HCT116 (cell line): ENCODE results near the gene ARHGAP8. TPM values are rescaled to one million over a fixed set of nuclear protein-coding genes. Genes with fewer than 3 reads are reported as not detected.

Source experiments
- ATAC-seq: fragments of 200-7000 bp; cut with Tn5 transposase; 2 replicates; pipeline ENCODE4 v1.9.1; 2020; ENCODE audit warnings: mild to moderate bottlenecking, moderate library complexity
- BruUV-seq: library from RNA; stranded (reverse); fragments of 400-500 nt; replicated peaks from 2 replicates; lab custom pipeline; 2021; lab: Mats Ljungman, UMichigan
- CTCF ChIA-PET: fragments of 300-600 bp; sonication (Branson Sonifier 250); formaldehyde crosslinking; loops from one replicate; lab custom pipeline; 2021; ENCODE audit warnings: antibody characterized with exemption; lab: Charles Lee
- POLR2A ChIA-PET: fragments of 300-600, 350-600 bp; sonication (Branson Sonifier 250); formaldehyde crosslinking; loops from one replicate; lab custom pipeline; 2021; ENCODE audit warnings: antibody characterized with exemption; lab: Charles Lee
- RAD21 ChIA-PET, 2 experiments: fragments of 300-600 bp; sonication (Branson Sonifier 250); formaldehyde crosslinking; loops; one replicate each; lab custom pipeline; 2023; ENCODE audit warnings: low total read pairs in 2 of 2; ENCODE audit not compliant: uncharacterized antibody in 2 of 2, unreplicated experiment in 2 of 2, low non-redundant PET in 1 of 2; lab: Charles Lee
- DNase-seq: peaks from one replicate; pipeline ENCODE4 v3.0.0-alpha.2; 2010; ENCODE audit warnings: low read depth, low spot score
- H2AFZ ChIP-seq: fragments of 200-600 bp; shearing (Covaris generic), sonication (generic); 2 replicates; pipeline ENCODE4 v1.6.1; 2017; ENCODE audit warnings: low read depth, mixed run types, mixed read lengths, antibody characterized with exemption, low read length; ENCODE audit not compliant: poor library complexity, severe bottlenecking
- H3K27ac ChIP-seq: 2 replicates; pipeline ENCODE4 v1.5.1; 2012; ENCODE audit warnings: low read depth, low read length
- H3K27me3 ChIP-seq: fragments of 200-600 bp; sonication (generic); 2 replicates; pipeline ENCODE4 v1.6.1; 2016; ENCODE audit warnings: mixed run types, low read length, mixed read lengths; ENCODE audit not compliant: insufficient read depth
- H3K36me3 ChIP-seq, 2 experiments: fragments of 200-500 bp in 1 of 2; fragments of 200-600 bp in 1 of 2; sonication (Bioruptor generic) in 1 of 2; sonication (generic) in 1 of 2; 2 replicates each; pipeline versions ENCODE4 v1.5.1 to v1.6.1; 2014 to 2016; ENCODE audit warnings: low read length in 2 of 2, inconsistent platforms in 1 of 2, mixed read lengths in 1 of 2, mixed run types in 1 of 2; ENCODE audit not compliant: insufficient read depth in 2 of 2, control insufficient read depth in 1 of 2
- H3K4me1 ChIP-seq, 2 experiments: fragments of 200-600 bp in 1 of 2; sonication (generic) in 1 of 2; 2 replicates each; pipeline versions ENCODE4 v1.5.1 to v1.6.1; 2012 to 2017; ENCODE audit warnings: low read length in 2 of 2, inconsistent platforms in 1 of 2, mild to moderate bottlenecking in 1 of 2, mixed read lengths in 1 of 2, mixed run types in 1 of 2, moderate library complexity in 1 of 2; ENCODE audit not compliant: insufficient read depth in 2 of 2, control insufficient read depth in 1 of 2
- H3K4me2 ChIP-seq: fragments of 200-600 bp; sonication (generic); 2 replicates; pipeline ENCODE4 v1.6.1; 2017; ENCODE audit warnings: mixed run types, low read length, mixed read lengths
- H3K4me3 ChIP-seq, 2 experiments: fragments of 200-600 bp in 1 of 2; sonication (generic) in 1 of 2; replicated peaks in 1 of 2; 2 replicates each; pipeline ENCODE4 v1.5.1; 2011 to 2016; ENCODE audit warnings: low read length in 2 of 2, control low read depth in 1 of 2, low read depth in 1 of 2, mild to moderate bottlenecking in 1 of 2, mixed read lengths in 1 of 2, mixed run types in 1 of 2
- H3K79me2 ChIP-seq: fragments of 200-600 bp; sonication (generic); 2 replicates; pipeline ENCODE4 v1.6.1; 2017; ENCODE audit warnings: mild to moderate bottlenecking, mixed run types, low read length, moderate library complexity, mixed read lengths; ENCODE audit not compliant: insufficient read depth
- H3K9ac ChIP-seq: fragments of 200-600 bp; sonication (generic); 2 replicates; pipeline ENCODE4 v1.6.1; 2016; ENCODE audit warnings: low read length, mixed read lengths
- H3K9me2 ChIP-seq: fragments of 200-600 bp; sonication (generic), shearing (Covaris generic); 2 replicates; pipeline ENCODE4 v1.6.1; 2017; ENCODE audit warnings: mixed run types, mild to moderate bottlenecking, moderate library complexity; ENCODE audit not compliant: insufficient read depth
- H3K9me3 ChIP-seq, 2 experiments: fragments of 200-500 bp in 1 of 2; fragments of 200-600 bp in 1 of 2; sonication (Bioruptor generic) in 1 of 2; sonication (generic) in 1 of 2; 2 replicates each; pipeline ENCODE4 v1.6.1; 2014 to 2017; ENCODE audit warnings: low read length in 2 of 2, mixed read lengths in 2 of 2, inconsistent platforms in 1 of 2, low read depth in 1 of 2, mild to moderate bottlenecking in 1 of 2, mixed run types in 1 of 2, moderate library complexity in 1 of 2; ENCODE audit not compliant: control insufficient read depth in 1 of 2, insufficient read depth in 1 of 2
- H4K20me1 ChIP-seq: fragments of 200-600 bp; sonication (generic), shearing (Covaris generic); 2 replicates; pipeline ENCODE4 v1.6.1; 2017; ENCODE audit warnings: mixed run types, mild to moderate bottlenecking, moderate library complexity; ENCODE audit not compliant: insufficient read depth
- CBX3 ChIP-seq: IDR thresholded peaks from 2 replicates; pipeline ENCODE4 v1.6.1; 2012; ENCODE audit warnings: low read depth
- CEBPB ChIP-seq: IDR thresholded peaks from 2 replicates; pipeline ENCODE4 v1.6.1; 2012; ENCODE audit warnings: low read depth
- EGR1 ChIP-seq: IDR thresholded peaks from 2 replicates; pipeline ENCODE4 v1.6.1; 2012; ENCODE audit warnings: low read depth
- ELF1 ChIP-seq: IDR thresholded peaks from 2 replicates; pipeline ENCODE4 v1.6.1; 2012; ENCODE audit warnings: low read depth, borderline replicate concordance
- EZH2 ChIP-seq: fragments of 200-600 bp; sonication (generic); IDR thresholded peaks from 2 replicates; pipeline ENCODE4 v1.6.1; 2017; ENCODE audit warnings: antibody characterized with exemption, mixed run types
- EZH2phosphoT487 ChIP-seq: fragments of 200-600 bp; IDR thresholded peaks from 2 replicates; pipeline ENCODE4 v1.6.1; 2018; ENCODE audit warnings: antibody characterized with exemption, borderline replicate concordance
- FOSL1 ChIP-seq: IDR thresholded peaks from 2 replicates; pipeline ENCODE4 v1.6.1; 2012; ENCODE audit warnings: low read depth
- TCF7L2 ChIP-seq: IDR thresholded peaks from 2 replicates; pipeline ENCODE4 v1.7.0; 2011; ENCODE audit warnings: borderline replicate concordance, inconsistent platforms; ENCODE audit not compliant: insufficient read depth, insufficient read length; ENCODE audit errors: extremely low read depth
- YY1 ChIP-seq: IDR thresholded peaks from 2 replicates; pipeline ENCODE4 v1.6.1; 2011; ENCODE audit warnings: low read length, low read depth, moderate library complexity, mild to moderate bottlenecking; ENCODE audit not compliant: insufficient replicate concordance; ENCODE audit errors: extremely low read depth
- ZFX ChIP-seq: fragments of 450-650 bp; IDR thresholded peaks from 2 replicates; pipeline ENCODE4 v1.6.1; 2017
- intact Hi-C: fragments of 100-400 bp; cut with micrococcal nuclease; formaldehyde crosslinking; loops from 2 replicates; pipeline ENCODE4 v1.10.0; 2022
- total RNA-seq: library from RNA; stranded (reverse); gene quantifications from one replicate; pipeline ENCODE4 v1.2.1, GENCODE V29; 2021; ENCODE audit not compliant: unreplicated experiment
- TF ChIP-seq, protein P1 (sequence below): IDR thresholded peaks from 2 replicates; pipeline ENCODE4 v1.6.1; 2012
- TF ChIP-seq, protein P2 (sequence below): IDR thresholded peaks from 2 replicates; pipeline ENCODE4 v1.6.1; 2012; ENCODE audit warnings: low read depth
- TF ChIP-seq, protein P3 (sequence below), 3 experiments: fragments of 200-600 bp in 1 of 3; sonication (generic) in 1 of 3; IDR thresholded peaks in 2 of 3; conservative IDR thresholded peaks in 1 of 3; 2 replicates each; pipeline ENCODE4 v1.5.1; 2012 to 2017; ENCODE audit warnings: low read depth in 2 of 3, low read length in 2 of 3, antibody characterized with exemption in 1 of 3, borderline replicate concordance in 1 of 3, control low read depth in 1 of 3, mild to moderate bottlenecking in 1 of 3, mixed read lengths in 1 of 3, mixed run types in 1 of 3, moderate library complexity in 1 of 3; ENCODE audit not compliant: insufficient read depth in 1 of 3

ARHGAP8 gene
- total RNA-seq, 1 experiment from 2014 or later = 67.5 TPM

DNA sequence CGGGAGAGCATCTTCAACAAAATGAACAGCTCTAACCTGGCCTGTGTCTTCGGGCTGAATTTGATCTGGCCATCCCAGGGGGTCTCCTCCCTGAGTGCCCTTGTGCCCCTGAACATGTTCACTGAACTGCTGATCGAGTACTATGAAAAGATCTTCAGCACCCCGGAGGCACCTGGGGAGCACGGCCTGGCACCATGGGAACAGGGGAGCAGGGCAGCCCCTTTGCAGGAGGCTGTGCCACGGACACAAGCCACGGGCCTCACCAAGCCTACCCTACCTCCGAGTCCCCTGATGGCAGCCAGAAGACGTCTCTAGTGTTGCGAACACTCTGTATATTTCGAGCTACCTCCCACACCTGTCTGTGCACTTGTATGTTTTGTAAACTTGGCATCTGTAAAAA is 109.9 kb downstream of the ARHGAP8 start:
- Histone ChIP-seq H3K4me3 (no peak overlapping the region), H3K4me1 (peaks cover 9 to 26% of the 10 kb centered on the region in 2 experiments), H3K27me3 (no peaks in the 10 kb centered on the region), H3K9me2 (no peaks in the 10 kb centered on the region), H3K79me2 (no peaks in the 10 kb centered on the region), H3K4me2 (no peak overlapping the region), H3K36me3 (peaks cover 0 to 4% of the 10 kb centered on the region in 2 experiments; a peak in 1 of 4 replicates), H3K9me3 (no peaks in the 10 kb centered on the region), H4K20me1 (no peaks in the 10 kb centered on the region), H3K27ac (no peak overlapping the region), H3K9ac (no peak overlapping the region), H2AFZ (no peak overlapping the region)
- intact Hi-C loops = no loop called here
- ATAC-seq (no peak), DNase-seq (no peak)
- POLR2A ChIA-PET = no interaction called here
- no TSS peak for BruUV-seq
- TF ChIP-seq ELF1 (no peak), EZH2 (no peak)
- CTCF ChIA-PET = no interaction called here
- RAD21 ChIA-PET = no interaction called here

DNA sequence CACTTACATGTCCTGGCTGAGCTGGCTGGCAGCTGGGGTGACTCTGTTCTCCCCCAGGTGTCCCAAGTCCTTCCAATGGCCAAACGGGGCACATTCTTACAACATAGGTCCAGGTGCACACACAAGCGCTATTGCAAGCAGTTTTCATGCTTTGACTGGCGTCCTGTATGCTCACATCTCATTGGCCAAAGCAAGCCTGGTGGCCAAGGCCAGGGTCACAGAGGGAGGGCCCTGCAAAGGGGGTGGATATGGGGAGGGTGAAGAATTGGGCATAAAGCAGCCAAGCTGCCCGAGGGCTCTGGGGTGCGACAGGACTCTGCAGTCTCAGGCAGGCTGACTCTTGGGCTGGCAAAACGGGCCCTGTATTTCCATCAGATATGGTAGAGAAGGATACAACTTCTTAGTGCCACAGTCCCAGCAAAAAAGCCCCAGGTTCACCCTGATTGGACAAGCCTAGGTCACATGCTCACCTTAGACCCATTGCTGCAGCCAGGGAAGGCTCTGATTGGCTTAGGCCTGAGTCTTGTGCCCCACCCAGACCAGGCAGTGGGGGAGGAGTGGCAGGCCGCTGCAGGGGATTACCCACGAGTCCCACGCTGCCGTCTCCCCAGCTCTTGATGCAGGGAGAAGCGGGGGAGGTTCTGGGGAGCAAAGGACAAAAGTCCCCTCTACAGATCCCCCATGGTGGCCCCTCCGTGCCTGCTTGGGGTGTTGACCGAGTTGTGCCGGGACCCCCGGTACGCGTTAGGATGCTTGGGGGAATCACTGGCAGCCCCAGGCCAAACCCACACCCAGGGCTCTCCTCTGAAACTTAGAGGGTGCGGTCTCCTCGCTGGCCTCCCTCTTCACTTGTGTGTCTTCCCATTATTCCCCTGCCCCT is 110.8 kb downstream of the ARHGAP8 start:
- ChIA-PET RAD21 (no interaction called here), CTCF (no interaction called here), POLR2A (no interaction called here)
- H3K79me2 ChIP-seq = no peaks in the 10 kb centered on the region
- no TSS peak for BruUV-seq
- no peak overlapping the region for H3K9ac ChIP-seq
- DNase-seq (peak; percentile 16), ATAC-seq (peak; percentile 75)
- peak overlapping the region; percentile 11; the same call in 1 of the 2 replicates for H3K27ac ChIP-seq
- H2AFZ ChIP-seq = no peak overlapping the region
- H3K4me3 ChIP-seq = no peak overlapping the region
- intact Hi-C loops = no loop called here
- H3K36me3 ChIP-seq = peaks cover 0 to 3% of the 10 kb centered on the region in 2 experiments; a peak in 1 of 4 replicates
- H4K20me1 ChIP-seq = no peaks in the 10 kb centered on the region
- H3K27me3 ChIP-seq = no peaks in the 10 kb centered on the region
- H3K4me1 ChIP-seq = peaks cover 9 to 26% of the 10 kb centered on the region in 2 experiments
- H3K4me2 ChIP-seq = peak overlapping the region; percentile 47
- no peaks in the 10 kb centered on the region for H3K9me2 ChIP-seq
- no peaks in the 10 kb centered on the region for H3K9me3 ChIP-seq
- TF ChIP-seq, protein P1, sequence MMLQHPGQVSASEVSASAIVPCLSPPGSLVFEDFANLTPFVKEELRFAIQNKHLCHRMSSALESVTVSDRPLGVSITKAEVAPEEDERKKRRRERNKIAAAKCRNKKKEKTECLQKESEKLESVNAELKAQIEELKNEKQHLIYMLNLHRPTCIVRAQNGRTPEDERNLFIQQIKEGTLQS = no peak
- TF ChIP-seq YY1 = no peak
- no peak for TF ChIP-seq CBX3
- TF ChIP-seq EGR1 = no peak
- TF ChIP-seq, protein P2, sequence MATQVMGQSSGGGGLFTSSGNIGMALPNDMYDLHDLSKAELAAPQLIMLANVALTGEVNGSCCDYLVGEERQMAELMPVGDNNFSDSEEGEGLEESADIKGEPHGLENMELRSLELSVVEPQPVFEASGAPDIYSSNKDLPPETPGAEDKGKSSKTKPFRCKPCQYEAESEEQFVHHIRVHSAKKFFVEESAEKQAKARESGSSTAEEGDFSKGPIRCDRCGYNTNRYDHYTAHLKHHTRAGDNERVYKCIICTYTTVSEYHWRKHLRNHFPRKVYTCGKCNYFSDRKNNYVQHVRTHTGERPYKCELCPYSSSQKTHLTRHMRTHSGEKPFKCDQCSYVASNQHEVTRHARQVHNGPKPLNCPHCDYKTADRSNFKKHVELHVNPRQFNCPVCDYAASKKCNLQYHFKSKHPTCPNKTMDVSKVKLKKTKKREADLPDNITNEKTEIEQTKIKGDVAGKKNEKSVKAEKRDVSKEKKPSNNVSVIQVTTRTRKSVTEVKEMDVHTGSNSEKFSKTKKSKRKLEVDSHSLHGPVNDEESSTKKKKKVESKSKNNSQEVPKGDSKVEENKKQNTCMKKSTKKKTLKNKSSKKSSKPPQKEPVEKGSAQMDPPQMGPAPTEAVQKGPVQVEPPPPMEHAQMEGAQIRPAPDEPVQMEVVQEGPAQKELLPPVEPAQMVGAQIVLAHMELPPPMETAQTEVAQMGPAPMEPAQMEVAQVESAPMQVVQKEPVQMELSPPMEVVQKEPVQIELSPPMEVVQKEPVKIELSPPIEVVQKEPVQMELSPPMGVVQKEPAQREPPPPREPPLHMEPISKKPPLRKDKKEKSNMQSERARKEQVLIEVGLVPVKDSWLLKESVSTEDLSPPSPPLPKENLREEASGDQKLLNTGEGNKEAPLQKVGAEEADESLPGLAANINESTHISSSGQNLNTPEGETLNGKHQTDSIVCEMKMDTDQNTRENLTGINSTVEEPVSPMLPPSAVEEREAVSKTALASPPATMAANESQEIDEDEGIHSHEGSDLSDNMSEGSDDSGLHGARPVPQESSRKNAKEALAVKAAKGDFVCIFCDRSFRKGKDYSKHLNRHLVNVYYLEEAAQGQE = no peak
- no peak for TF ChIP-seq TCF7L2
- no peak for TF ChIP-seq FOSL1
- no peak for TF ChIP-seq ZFX
- TF ChIP-seq, protein P3, sequence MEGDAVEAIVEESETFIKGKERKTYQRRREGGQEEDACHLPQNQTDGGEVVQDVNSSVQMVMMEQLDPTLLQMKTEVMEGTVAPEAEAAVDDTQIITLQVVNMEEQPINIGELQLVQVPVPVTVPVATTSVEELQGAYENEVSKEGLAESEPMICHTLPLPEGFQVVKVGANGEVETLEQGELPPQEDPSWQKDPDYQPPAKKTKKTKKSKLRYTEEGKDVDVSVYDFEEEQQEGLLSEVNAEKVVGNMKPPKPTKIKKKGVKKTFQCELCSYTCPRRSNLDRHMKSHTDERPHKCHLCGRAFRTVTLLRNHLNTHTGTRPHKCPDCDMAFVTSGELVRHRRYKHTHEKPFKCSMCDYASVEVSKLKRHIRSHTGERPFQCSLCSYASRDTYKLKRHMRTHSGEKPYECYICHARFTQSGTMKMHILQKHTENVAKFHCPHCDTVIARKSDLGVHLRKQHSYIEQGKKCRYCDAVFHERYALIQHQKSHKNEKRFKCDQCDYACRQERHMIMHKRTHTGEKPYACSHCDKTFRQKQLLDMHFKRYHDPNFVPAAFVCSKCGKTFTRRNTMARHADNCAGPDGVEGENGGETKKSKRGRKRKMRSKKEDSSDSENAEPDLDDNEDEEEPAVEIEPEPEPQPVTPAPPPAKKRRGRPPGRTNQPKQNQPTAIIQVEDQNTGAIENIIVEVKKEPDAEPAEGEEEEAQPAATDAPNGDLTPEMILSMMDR (IDR thresholded peaks at IDR 0.05 in 2 of 3, conservative IDR thresholded peaks at IDR 0.05 in 1 of 3; ENCODE audit: borderline replicate concordance in 1 of 3, insufficient read depth in 1 of 3, low read depth in 2 of 3, low read length in 2 of 3) = no peak
- TF ChIP-seq CEBPB = no peak
- no peak for TF ChIP-seq EZH2phosphoT487
